Myocyte (in vitro differentiated cells): ENCODE data around the gene CLCN1. TPM values are rescaled to one million over a fixed set of nuclear protein-coding genes. Genes with fewer than 3 reads are reported as not detected.

Source experiments
- DNase-seq: peaks from one replicate; pipeline ENCODE4 v3.0.0-alpha.2; 2012; ENCODE audit warnings: low read depth
- total RNA-seq: library from RNA; depleted of rRNA; stranded (reverse); fragments of >200 nt; gene quantifications from 2 replicates; pipeline ENCODE4 v1.2.3, GENCODE V29; 2014

Gene CLCN1
- total RNA-seq, 1 donor from 2014 or later, result not detected

- peak; percentile 21 for DNase-seq
Observed at GRCh38 chr7:143362131-143363015, 46.5 kb downstream of the CLCN1 start, which contains the start of gene FAM131B. FAM131B (minus strand) TSS chr7:143362713; CDS start chr7:143362603, 110 bp downstream.

GRCh38 chr7:143363016-143363937 is 47.4 kb downstream of the CLCN1 start:
- DNase-seq, result no peak

- peak; percentile 85 for DNase-seq
Observed at GRCh38 chr7:143367972-143368371, 52.1 kb downstream of the CLCN1 start.

GRCh38 chr7:143368387-143368786 is 52.5 kb downstream of the CLCN1 start:
- DNase-seq, result no peak

- DNase-seq, result no peak
Observed at GRCh38 chr7:143369678-143370651, 54.1 kb downstream of the CLCN1 start.

GRCh38 chr7:143372070-143372469 is 56.2 kb downstream of the CLCN1 start:
- DNase-seq, result peak; percentile 79

- no peak for DNase-seq
Observed at GRCh38 chr7:143373255-143373794, 57.4 kb downstream of the CLCN1 start.

- DNase-seq, result no peak
Observed at GRCh38 chr7:143374561-143374960, 58.6 kb downstream of the CLCN1 start.

GRCh38 chr7:143375298-143376034 is 59.6 kb downstream of the CLCN1 start:
- no peak for DNase-seq

- no peak for DNase-seq
Observed at GRCh38 chr7:143376396-143376795, 60.5 kb downstream of the CLCN1 start.

GRCh38 chr7:143379611-143380259 is 63.8 kb downstream of the CLCN1 start:
- DNase-seq, result no peak

GRCh38 chr7:143380260-143380645 is 64.3 kb downstream of the CLCN1 start:
- DNase-seq, result peak; percentile 95

- DNase-seq, result peak; percentile 97
Observed at GRCh38 chr7:143380646-143381426, 64.9 kb downstream of the CLCN1 start, which contains the start of gene ZYX. ZYX (plus strand) TSS chr7:143381345; CDS start chr7:143381572, 227 bp downstream.

- peak; percentile 91 for DNase-seq
Observed at GRCh38 chr7:143381427-143382125, 65.7 kb downstream of the CLCN1 start.

GRCh38 chr7:143382126-143382790 is 66.3 kb downstream of the CLCN1 start:
- no peak for DNase-seq

GRCh38 chr7:143382791-143383641 is 67.1 kb downstream of the CLCN1 start:
- no peak for DNase-seq
